Testis (tissue), 3 donors: Measurements from ENCODE around the gene RAPGEF6. TPM values are rescaled to one million over a fixed set of nuclear protein-coding genes. Genes with fewer than 3 reads are reported as not detected.

Experiments
- DNase-seq: peaks from one replicate; pipeline ENCODE4 v3.0.0-alpha.2; 2019
- H3K27ac ChIP-seq, 2 donors: fragments of 200-600 bp; sonication (generic); one replicate each; pipeline ENCODE4 v1.5.1; 2019
- H3K27me3 ChIP-seq: fragments of 200-600 bp; sonication (generic); one replicate; pipeline ENCODE4 v1.5.1; 2019
- H3K36me3 ChIP-seq: fragments of 200-600 bp; sonication (generic); one replicate; pipeline ENCODE4 v1.5.1; 2017; ENCODE audit warnings: low read depth; ENCODE audit errors: missing control alignments
- H3K4me1 ChIP-seq: fragments of 200-600 bp; sonication (generic); one replicate; pipeline ENCODE4 v1.5.1; 2019
- H3K4me3 ChIP-seq, 2 donors: fragments of 200-600 bp; sonication (generic); one replicate each; pipeline ENCODE4 v1.5.1; 2017 to 2019
- H3K9me3 ChIP-seq: fragments of 200-600 bp; sonication (generic); one replicate; pipeline ENCODE4 v1.5.1; 2017
- POLR2A ChIP-seq: fragments of 450-650 bp; IDR thresholded peaks from one replicate; pipeline ENCODE4 v1.6.1; 2017; ENCODE audit warnings: antibody characterized with exemption, mild to moderate bottlenecking, moderate library complexity
- WGBS, 2 donors: methylation state at CpG; one replicate each; pipeline ENCODE4 v1.1.5; 2018; 5-methylcytosine and 5-hydroxymethylcytosine counted together
- intact Hi-C: fragments of 100-400 bp; cut with DNase I; formaldehyde crosslinking; loops from one replicate; pipeline ENCODE4 v1.15.1; 2023; ENCODE audit warnings: low total_unique reads
- polyA plus RNA-seq: library from polyadenylated mRNA; stranded (reverse); fragments of 350-450 nt; fragmentation: Illumina TruSeq; extraction: RNeasy Lipid Tissue Mini Kit (QIAGEN cat#74804); gene quantifications from one replicate; pipeline ENCODE4 v1.2.3, GENCODE V29; 2014; ENCODE audit warnings: low read depth, low replicate concordance; ENCODE audit not compliant: insufficient read depth
- total RNA-seq, 2 donors: library from RNA; depleted of rRNA; stranded (reverse); fragments of >200 nt; gene quantifications; one replicate each; pipeline ENCODE4 v1.2.3, GENCODE V29; 2016
- TF ChIP-seq, protein P1 (sequence below), 3 experiments: fragments of 450-650 bp in 2 of 3; fragments of 200-600 bp in 1 of 3; sonication (generic) in 1 of 3; IDR thresholded peaks; one replicate each; pipeline ENCODE4 v1.5.1; 2016 to 2019; ENCODE audit warnings: antibody characterized with exemption in 3 of 3, mild to moderate bottlenecking in 2 of 3, moderate library complexity in 1 of 3

The RAPGEF6 gene
- total and polyA plus RNA-seq, 3 donors from 2014 or later: 27.6 to 59.0 (median 40.1) TPM

DNA sequence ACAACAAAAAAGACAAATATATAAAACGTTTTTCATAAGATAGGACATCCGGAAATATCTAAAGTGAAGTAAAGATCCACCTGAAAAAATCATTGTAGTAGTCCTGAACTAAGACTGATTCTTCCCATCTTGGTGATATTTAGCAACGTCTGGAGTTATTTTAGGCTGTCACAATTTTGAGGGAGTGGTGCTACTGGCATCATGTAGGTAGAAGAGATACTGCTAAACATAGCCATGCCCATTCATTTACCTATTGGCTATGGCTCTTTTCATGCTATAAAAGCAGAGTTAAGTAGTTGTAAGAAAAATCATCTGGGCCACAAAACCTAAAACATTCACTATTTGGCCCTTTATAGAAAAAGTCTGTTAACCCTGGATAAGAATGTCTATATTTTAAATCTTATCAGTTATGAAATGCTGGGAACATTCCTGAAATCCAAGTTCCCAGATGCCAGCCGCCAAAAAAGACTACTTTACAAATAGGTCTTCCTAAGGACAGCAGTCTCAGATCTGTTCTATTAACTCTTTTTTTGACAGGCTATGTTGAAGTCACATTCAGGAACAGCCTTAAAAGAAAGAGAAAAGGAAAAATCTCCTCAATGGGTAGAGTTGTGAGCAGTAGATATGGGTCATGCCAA lies 27.0 kb downstream of the RAPGEF6 start:
- intact Hi-C loops: no loop called here
- H3K27me3 ChIP-seq: no peaks in the 10 kb centered on the region
- H3K9me3 ChIP-seq: no peaks in the 10 kb centered on the region
- TF ChIP-seq, protein P1, sequence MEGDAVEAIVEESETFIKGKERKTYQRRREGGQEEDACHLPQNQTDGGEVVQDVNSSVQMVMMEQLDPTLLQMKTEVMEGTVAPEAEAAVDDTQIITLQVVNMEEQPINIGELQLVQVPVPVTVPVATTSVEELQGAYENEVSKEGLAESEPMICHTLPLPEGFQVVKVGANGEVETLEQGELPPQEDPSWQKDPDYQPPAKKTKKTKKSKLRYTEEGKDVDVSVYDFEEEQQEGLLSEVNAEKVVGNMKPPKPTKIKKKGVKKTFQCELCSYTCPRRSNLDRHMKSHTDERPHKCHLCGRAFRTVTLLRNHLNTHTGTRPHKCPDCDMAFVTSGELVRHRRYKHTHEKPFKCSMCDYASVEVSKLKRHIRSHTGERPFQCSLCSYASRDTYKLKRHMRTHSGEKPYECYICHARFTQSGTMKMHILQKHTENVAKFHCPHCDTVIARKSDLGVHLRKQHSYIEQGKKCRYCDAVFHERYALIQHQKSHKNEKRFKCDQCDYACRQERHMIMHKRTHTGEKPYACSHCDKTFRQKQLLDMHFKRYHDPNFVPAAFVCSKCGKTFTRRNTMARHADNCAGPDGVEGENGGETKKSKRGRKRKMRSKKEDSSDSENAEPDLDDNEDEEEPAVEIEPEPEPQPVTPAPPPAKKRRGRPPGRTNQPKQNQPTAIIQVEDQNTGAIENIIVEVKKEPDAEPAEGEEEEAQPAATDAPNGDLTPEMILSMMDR (IDR thresholded peaks at IDR 0.05): no peak
- no peak for TF ChIP-seq POLR2A
- no peaks in the 10 kb centered on the region for H3K36me3 ChIP-seq
- H3K4me3 ChIP-seq: no peak overlapping the region
- H3K27ac ChIP-seq: no peak overlapping the region
- 39 to 55% methylated on average over 4 of the region's 4 CpGs for WGBS, 2 donors
- H3K4me1 ChIP-seq: no peaks in the 10 kb centered on the region
- DNase-seq: no peak

- 85 to 86% methylated on average over 4 of the region's 4 CpGs for WGBS, 2 donors
Measured at GRCh38 chr5:131607418-131607817, 27.6 kb downstream of the RAPGEF6 start.

GRCh38 chr5:131605086-131605485 lies 29.9 kb downstream of the RAPGEF6 start:
- H3K4me1 ChIP-seq: no peaks in the 10 kb centered on the region
- H3K27ac ChIP-seq: no peak overlapping the region
- DNase-seq: no peak
- TF ChIP-seq, protein P1 (IDR thresholded peaks at IDR 0.05): no peak
- TF ChIP-seq POLR2A: no peak
- intact Hi-C loops: no loop called here
- H3K4me3 ChIP-seq: no peak overlapping the region
- no peaks in the 10 kb centered on the region for H3K27me3 ChIP-seq
- WGBS, 2 donors: 89 to 93% methylated on average over 2 of the region's 2 CpGs
- no peaks in the 10 kb centered on the region for H3K9me3 ChIP-seq
- no peaks in the 10 kb centered on the region for H3K36me3 ChIP-seq

More at GRCh38 chr5:131607418-131607817, 27.6 kb downstream of the RAPGEF6 start:
- intact Hi-C loops: no loop called here
- Histone ChIP-seq H3K9me3 (no peaks in the 10 kb centered on the region), H3K4me3 (no peak overlapping the region), H3K4me1 (no peaks in the 10 kb centered on the region), H3K27ac (no peak overlapping the region), H3K36me3 (no peaks in the 10 kb centered on the region), H3K27me3 (no peaks in the 10 kb centered on the region)
- no peak for DNase-seq
- TF ChIP-seq, protein P1 (IDR thresholded peaks at IDR 0.05): no peak
- TF ChIP-seq POLR2A: no peak

- H3K27ac ChIP-seq: no peak overlapping the region
- intact Hi-C loops: no loop called here
- DNase-seq: no peak
Measured at GRCh38 chr5:131595088-131596033, 39.7 kb downstream of the RAPGEF6 start.

More at GRCh38 chr5:131595088-131596033, 39.7 kb downstream of the RAPGEF6 start:
- Histone ChIP-seq H3K27me3 (no peaks in the 10 kb centered on the region), H3K4me3 (no peak overlapping the region), H3K4me1 (no peaks in the 10 kb centered on the region), H3K36me3 (no peaks in the 10 kb centered on the region), H3K9me3 (no peaks in the 10 kb centered on the region)
- no peak for TF ChIP-seq POLR2A
- TF ChIP-seq, protein P1 (IDR thresholded peaks at IDR 0.05): no peak
- WGBS, 2 donors: 92 to 93% methylated on average over 8 of the region's 8 CpGs
